ENCODE measurements around the gene MBD3L2.
"Not testable (repeated sequence)": the region's sequence is repeated elsewhere in the genome, so short reads cannot be mapped to it uniquely, and the experiment has no call there.

The MBD3L2 gene

GRCh38 chr19:7049021-7049420, at the start of gene MBD3L2:
MBD3L2 (plus strand) TSS chr19:7049321; CDS start chr19:7049374, 53 bp downstream.
- not testable (repeated sequence) for FAIRE-seq

GRCh38 chr19:6999933-7000332, 49.2 kb upstream of the MBD3L2 start:
- no peak for FAIRE-seq

- no peak for FAIRE-seq
These were observed 48.8 kb upstream of the MBD3L2 start for GRCh38 chr19:7000333-7000732.

GRCh38 chr19:7000816-7001215, 48.3 kb upstream of the MBD3L2 start:
- no peak for FAIRE-seq

DNA sequence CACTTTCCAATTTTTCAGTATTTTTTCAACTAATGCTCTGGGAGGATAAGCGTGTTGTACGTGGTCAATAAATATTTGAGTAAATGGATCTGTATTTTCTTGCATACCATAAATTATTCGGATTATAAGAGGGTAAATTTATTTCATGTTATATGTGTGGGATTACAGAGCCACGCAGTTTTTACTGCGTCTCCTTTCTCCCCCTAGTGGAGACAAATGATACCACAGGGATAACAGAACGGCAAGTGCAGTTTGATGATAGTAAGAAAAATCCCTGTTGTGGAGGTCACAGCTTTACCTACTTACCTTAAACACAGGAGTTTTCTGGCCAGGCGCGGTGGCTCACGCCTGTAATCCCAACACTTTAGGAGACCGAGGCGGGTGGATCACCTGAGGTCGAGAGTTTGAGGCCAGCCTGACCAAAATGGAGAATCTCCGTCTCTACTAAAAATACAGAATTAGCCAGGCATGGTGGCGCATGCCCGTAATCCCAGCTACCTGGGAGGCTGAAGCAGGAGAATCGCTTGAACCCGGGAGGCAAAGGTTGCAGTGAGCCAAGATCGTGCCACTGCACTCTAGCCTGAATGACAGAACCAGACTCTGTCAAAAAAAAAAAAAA, 44.7 kb upstream of the MBD3L2 start:
- peak; percentile 62 for FAIRE-seq

GRCh38 chr19:7006135-7006704, 42.9 kb upstream of the MBD3L2 start:
- FAIRE-seq: no peak

DNA sequence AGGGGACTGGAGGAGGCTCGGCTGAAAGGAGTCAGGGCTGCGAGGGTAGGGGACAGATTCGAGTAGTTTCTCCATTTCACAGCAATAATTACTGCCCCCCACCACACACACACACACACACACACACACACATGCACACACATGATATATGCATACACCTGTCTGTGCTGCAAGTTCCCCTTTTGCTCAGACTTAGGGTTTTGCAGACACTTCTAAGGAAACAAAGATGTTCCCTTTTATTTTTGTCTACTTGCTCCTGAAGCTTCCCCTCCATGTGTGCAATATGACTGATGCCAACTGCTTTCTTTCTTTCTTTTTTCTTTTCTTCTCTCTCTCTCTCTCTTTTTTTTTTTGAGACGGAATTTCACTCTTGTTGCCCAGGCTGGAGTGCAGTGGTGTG, 41.3 kb upstream of the MBD3L2 start:
- no peak for FAIRE-seq

DNA sequence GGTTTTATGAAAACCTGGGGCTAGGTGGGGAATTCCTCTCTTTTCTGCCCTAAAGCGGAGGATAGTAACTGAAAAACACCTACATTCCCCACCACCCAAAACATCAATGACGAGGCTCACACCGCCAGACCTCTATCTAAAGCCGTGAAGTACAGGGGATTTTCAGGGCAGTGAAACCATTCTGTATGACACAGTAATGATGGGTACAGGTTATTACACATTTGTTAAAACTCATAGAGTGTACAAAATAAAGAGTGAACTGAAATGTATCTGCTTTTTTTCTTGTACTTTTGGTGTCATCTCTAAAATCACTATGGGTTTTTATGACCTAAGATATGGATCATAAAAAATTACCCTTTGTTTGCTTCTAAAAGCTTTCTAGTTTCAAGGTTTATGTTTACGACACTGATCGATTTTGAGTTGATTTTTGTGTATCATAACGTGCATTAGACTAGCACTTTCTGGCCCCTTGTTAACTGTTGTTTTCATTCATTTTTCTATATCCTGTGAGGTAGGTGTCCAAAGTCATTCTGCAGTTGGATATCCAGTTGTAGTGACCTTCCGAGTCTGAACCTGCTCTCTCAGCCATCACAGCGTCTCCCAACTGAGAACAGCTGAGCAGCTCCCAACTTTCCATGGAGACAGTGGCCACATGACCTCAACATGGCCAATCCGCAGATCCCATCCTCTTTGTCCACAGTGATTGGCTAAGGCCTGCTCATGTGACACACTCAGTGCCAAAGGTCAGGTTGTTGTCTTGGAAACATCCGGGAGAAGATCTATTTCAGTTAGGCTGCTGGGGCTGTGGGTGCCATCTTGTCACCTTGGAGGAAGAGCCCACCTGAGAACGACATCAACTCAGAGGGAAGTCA, 38.2 kb upstream of the MBD3L2 start:
- no peak for FAIRE-seq

- no peak for FAIRE-seq
These were observed 35.4 kb upstream of the MBD3L2 start for GRCh38 chr19:7013678-7014077.

DNA sequence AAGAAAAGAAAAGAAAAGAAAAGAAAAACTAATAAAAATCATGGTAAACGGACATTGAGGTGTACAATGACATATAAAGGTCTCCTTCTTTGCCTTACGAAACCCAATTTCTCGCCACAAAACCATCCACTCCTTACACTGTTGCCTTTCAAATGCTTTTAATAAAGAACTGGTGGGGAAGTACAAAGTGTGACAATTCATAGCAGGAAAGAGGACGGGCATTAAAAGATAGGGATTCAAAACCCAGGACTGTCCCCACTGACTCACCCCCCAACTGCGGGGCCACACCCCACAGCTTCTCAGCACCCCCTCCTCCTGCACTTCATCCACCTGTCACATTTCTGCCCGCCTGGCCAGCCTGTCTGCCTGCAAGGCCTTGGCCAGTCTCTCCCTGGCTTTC, 30.3 kb upstream of the MBD3L2 start:
- FAIRE-seq: no peak

DNA sequence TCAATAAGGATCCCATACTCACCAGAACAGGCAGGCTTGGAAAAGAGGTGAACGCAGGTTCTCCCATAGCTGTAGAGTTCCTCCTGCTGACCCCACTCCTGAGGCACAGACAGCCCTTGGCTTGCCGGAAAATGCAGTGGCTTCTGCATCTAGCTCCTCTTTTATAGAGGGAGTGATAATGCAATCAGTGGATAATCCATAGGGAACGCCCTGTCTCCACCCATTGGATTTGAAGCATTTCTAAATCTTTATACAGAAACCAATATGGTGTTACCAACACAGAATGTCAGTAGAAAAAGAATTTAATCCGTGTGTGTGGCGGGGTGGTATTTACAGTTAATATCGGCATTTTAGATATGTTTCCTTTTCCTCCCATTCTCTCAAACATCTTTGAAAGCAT, 27.8 kb upstream of the MBD3L2 start, which contains the start of gene MBD3L2B:
MBD3L2B (minus strand) TSS at position 101 of the 400 bp plus-strand sequence; CDS start at position 67, 34 bp downstream.
- FAIRE-seq: not testable (repeated sequence)

DNA sequence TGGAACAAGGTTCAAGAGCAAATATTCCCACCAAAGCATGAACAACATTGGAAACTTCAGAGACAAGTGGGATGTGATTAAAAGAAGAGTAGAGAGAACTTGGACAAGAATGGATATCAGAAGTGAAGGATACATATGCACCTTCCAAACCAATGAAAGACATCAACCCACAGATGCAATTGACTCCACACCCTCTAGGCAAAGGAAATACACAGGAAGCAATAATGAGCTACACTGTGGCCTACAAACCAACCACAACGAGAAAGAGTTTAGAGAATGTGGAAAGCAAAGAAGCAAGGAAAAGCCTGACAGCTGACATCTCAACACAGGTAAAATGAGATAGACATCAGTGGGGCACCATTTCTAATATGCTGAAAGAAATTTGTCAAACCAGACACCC, 20.3 kb upstream of the MBD3L2 start:
- FAIRE-seq: not testable (repeated sequence)

GRCh38 chr19:7030278-7030677, 18.8 kb upstream of the MBD3L2 start, which contains the start of gene MBD3L5:
MBD3L5 (plus strand) TSS chr19:7030578; CDS start chr19:7030612, 34 bp downstream.
- not testable (repeated sequence) for FAIRE-seq

DNA sequence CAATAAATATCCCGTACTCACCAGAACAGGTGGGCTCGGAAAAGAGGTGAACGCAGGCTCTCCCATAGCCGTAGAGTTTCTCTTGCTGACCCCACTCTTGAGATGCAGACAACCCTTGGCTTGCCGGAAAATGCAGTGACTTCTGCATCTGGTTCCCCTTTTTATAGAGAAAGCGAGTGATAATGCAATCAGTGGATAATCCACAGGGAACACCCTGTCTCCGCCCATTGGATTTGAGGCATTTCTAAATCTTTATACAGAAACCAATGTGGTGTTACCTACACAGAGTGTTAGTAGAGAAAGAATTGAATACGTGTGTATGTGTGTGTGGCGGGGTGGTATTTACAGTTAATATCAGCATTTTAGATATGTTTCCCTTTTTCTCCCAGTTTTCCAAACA, 9.0 kb upstream of the MBD3L2 start, which contains the start of gene MBD3L4:
MBD3L4 (minus strand) TSS at position 101 of the 400 bp plus-strand sequence; CDS start at position 66, 35 bp downstream.
- FAIRE-seq: not testable (repeated sequence)

- not testable (repeated sequence) for FAIRE-seq
These were observed 7.6 kb upstream of the MBD3L2 start for GRCh38 chr19:7041563-7041962.

DNA sequence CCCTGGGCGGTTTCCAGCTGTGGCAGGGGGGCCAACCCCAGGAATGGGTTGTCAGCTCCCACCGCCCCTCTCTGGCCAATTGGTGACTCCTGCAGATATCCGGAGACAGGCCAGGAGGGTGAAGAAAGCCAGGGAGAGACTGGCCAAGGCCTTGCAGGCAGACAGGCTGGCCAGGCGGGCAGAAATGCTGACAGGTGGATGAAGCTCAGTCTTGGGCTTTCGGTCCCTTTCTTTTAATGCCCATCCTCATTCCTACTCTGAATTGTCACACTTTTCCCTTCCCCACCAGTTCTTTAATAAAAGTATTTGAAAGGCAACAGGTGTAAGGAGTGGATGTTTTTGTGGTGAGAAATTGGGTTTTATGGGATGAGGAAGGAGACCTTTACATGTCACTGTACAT, 2.3 kb downstream of the MBD3L2 start:
- not testable (repeated sequence) for FAIRE-seq

DNA sequence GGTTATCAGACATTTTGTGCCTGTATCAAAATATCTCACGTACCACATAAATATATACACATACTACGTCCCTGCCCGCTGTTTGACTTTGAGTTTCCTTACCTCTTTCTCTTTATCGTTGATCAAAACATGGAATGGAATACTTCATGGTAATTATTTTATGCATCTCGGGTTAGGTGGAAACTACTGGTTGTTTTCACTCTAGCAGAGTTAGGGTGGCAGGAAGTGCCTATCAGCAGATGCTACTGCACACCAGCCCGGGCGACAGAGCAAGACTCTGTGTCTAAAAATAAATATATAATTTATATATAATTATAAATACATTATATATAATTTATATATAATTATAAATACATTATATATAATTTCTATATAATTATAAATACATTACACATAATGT, 3.8 kb downstream of the MBD3L2 start:
- FAIRE-seq: not testable (repeated sequence)

DNA sequence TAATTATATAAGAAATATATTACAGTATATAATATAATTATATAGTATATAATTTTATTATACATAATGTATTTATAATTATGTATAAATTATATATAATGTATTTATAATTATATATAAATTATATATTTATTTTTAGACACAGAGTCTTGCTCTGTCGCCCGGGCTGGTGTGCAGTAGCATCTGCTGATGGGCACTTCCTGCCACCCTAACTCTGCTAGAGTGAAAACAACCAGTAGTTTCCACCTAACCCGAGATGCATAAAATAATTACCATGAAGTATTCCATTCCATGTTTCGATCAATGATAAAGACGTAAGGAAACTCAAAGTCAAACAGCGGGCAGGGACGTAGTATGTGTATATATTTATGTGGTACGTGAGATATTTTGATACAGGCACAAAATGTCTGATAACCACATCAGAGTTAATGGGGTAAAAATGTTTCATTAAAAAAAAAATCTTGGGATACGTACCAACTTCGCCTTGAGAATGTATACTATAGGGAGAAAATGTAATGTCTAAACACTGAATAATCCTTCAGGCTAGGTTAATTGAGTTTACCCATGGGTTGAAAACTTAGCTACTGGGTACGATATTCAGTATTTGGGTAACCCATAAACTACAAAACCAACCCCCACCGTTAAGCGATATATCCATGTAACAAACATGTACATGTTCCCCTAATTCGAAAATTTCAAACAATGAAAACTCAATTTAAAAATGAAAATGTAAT, 5.7 kb downstream of the MBD3L2 start:
- FAIRE-seq: peak; percentile 91

DNA sequence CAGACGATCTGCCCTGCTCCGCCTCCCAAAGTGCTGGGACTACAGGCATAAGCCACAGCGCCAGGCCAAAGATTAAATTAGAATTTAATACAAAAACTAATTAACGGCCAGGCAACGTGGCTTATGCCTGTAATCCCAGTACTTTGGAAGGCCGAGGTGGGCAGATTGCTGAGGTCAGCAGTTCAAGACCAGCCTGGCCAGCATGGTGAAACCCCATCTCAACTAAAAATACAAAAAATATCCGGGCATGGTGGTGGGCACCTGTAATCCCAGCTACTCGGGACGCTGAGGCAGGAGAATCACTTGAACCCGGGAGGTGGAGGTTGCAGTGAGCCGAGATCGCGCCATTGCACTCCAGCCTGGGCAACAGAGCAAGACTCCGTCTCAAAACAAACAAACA, 6.6 kb downstream of the MBD3L2 start:
- FAIRE-seq: not testable (repeated sequence)

- FAIRE-seq: not testable (repeated sequence)
These were observed 7.2 kb downstream of the MBD3L2 start for GRCh38 chr19:7056371-7056770.

DNA sequence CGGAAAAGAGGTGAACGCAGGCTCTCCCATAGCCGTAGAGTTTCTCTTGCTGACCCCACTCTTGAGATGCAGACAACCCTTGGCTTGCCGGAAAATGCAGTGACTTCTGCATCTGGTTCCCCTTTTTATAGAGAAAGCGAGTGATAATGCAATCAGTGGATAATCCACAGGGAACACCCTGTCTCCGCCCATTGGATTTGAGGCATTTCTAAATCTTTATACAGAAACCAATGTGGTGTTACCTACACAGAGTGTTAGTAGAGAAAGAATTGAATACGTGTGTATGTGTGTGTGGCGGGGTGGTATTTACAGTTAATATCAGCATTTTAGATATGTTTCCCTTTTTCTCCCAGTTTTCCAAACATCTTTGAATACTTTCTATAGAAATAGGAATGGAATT, 9.5 kb downstream of the MBD3L2 start, which contains the start of gene MBD3L3:
MBD3L3 (minus strand) TSS at position 101 of the 400 bp plus-strand sequence; CDS start at position 30, 71 bp downstream.
- not testable (repeated sequence) for FAIRE-seq

DNA sequence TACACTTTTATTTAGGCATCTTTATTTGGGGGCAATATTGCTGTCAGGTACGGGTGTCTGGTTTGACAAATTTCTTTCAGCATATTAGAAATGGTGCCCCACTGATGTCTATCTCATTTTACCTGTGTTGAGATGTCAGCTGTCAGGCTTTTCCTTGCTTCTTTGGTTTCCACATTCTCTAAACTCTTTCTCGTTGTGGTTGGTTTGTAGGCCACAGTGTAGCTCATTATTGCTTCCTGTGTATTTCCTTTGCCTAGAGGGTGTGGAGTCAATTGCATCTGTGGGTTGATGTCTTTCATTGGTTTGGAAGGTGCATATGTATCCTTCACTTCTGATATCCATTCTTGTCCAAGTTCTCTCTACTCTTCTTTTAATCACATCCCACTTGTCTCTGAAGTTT, 10.9 kb downstream of the MBD3L2 start:
- FAIRE-seq: peak; percentile 49
